Lung (tissue), 12 donors: ENCODE measurements around the gene AOC2. TPM values are rescaled to one million over a fixed set of nuclear protein-coding genes. Genes with fewer than 3 reads are reported as not detected.

Experiments
- ATAC-seq: fragments of 200-7000 bp; cut with Tn5 transposase; one replicate; pipeline ENCODE4 v1.9.1; 2020; ENCODE audit warnings: moderate number of reproducible peaks; ENCODE audit not compliant: insufficient read depth, low FRiP score
- DNase-seq, 3 donors: peaks; one replicate each; pipeline ENCODE4 v3.0.0-alpha.2; 2013 to 2017
- H3K27ac ChIP-seq, 2 donors: one replicate each; pipeline ENCODE4 v1.5.1; 2013; ENCODE audit warnings: mild to moderate bottlenecking in 2 of 2, moderate library complexity in 2 of 2, control low read depth in 1 of 2, inconsistent platforms in 1 of 2, low read depth in 1 of 2, low read length in 1 of 2
- H3K27me3 ChIP-seq, 3 donors: one replicate each; pipeline ENCODE4 v1.5.1; 2013; ENCODE audit warnings: low read length in 2 of 3; ENCODE audit not compliant: control insufficient read depth in 3 of 3, insufficient read depth in 3 of 3
- H3K36me3 ChIP-seq, 4 donors: one replicate each; pipeline ENCODE4 v1.5.1; 2013; ENCODE audit warnings: low read length in 4 of 4, mild to moderate bottlenecking in 1 of 4, moderate library complexity in 1 of 4; ENCODE audit not compliant: control insufficient read depth in 4 of 4, insufficient read depth in 4 of 4
- H3K4me1 ChIP-seq, 5 donors: one replicate each; pipeline ENCODE4 v1.5.1; 2013; ENCODE audit warnings: low read length in 5 of 5, mild to moderate bottlenecking in 2 of 5, moderate library complexity in 1 of 5; ENCODE audit not compliant: control insufficient read depth in 5 of 5, insufficient read depth in 5 of 5
- H3K4me3 ChIP-seq: one replicate; pipeline ENCODE4 v1.5.1; 2013; ENCODE audit warnings: mild to moderate bottlenecking, control low read depth, moderate library complexity
- H3K9ac ChIP-seq, 2 donors: one replicate each; pipeline ENCODE4 v1.5.1; 2013; ENCODE audit warnings: low read length in 2 of 2, control low read depth in 1 of 2; ENCODE audit not compliant: insufficient read depth in 1 of 2
- H3K9me3 ChIP-seq, 4 donors: one replicate each; pipeline ENCODE4 v1.5.1; 2013; ENCODE audit warnings: low read length in 3 of 4, mild to moderate bottlenecking in 1 of 4, moderate library complexity in 1 of 4; ENCODE audit not compliant: control insufficient read depth in 4 of 4, insufficient read depth in 3 of 4
- CTCF ChIP-seq: IDR thresholded peaks from 2 replicates; pipeline ENCODE4 v1.5.1; 2012; ENCODE audit warnings: mild to moderate bottlenecking; ENCODE audit errors: control extremely low read depth, extremely low read depth
- WGBS, 2 donors: extraction: QIAGEN DNeasy Blood & Tissue Kit; methylation state at CpG; one replicate each; pipeline ENCODE4 v1.1.7; 2013; 5-methylcytosine and 5-hydroxymethylcytosine counted together
- polyA plus RNA-seq, 2 donors: library from polyadenylated mRNA; stranded (reverse); fragments of 200-250 nt; gene quantifications; one replicate each; pipeline ENCODE4 v1.2.1, GENCODE V29; 2013
- total RNA-seq, 2 donors: library from RNA; depleted of rRNA in 1 of 2; stranded (reverse); fragments of >200 nt in 1 of 2; gene quantifications; one replicate each; pipeline ENCODE4 v1.2.1, GENCODE V29; 2014 to 2021
- donor health status: control.
- donor health status: control.
- donor health status: Bipolar disorder and iron deficiency.
- donor health status: healthy.
- donor health status: DM: yes; HTN: yes; CAD: no.

AOC2 gene
- total and polyA plus RNA-seq, 4 donors, result 1.5 to 2.4 (median 1.6) TPM

- no peak for DNase-seq
- TF ChIP-seq CTCF, result no peak
- Histone ChIP-seq H3K4me3 (no peak overlapping the region), H3K9ac (no peak overlapping the region), H3K27ac (no peak overlapping the region), H3K9me3 (no peaks in the 10 kb centered on the region), H3K27me3 (no peaks in the 10 kb centered on the region), H3K4me1 (peaks cover 0 to 4% (median 0%) of the 10 kb centered on the region in 5 donors), H3K36me3 (peaks cover 39 to 47% (median 43%) of the 10 kb centered on the region in 4 donors)
- WGBS, 2 donors, result 75 to 78% methylated on average over 11 of the region's 11 CpGs
- ATAC-seq, result no peak
Measured at GRCh38 chr17:42841975-42842685, 2.2 kb upstream of the AOC2 start.

- H3K27ac ChIP-seq, result peak overlapping the region in 1 of 2 donors; percentile 26
- peak; percentile 63 to 87 (median 85) for DNase-seq
- H3K27me3 ChIP-seq, result no peaks in the 10 kb centered on the region
- no peaks in the 10 kb centered on the region for H3K9me3 ChIP-seq
- H3K9ac ChIP-seq, result no peak overlapping the region
- peaks cover 0 to 4% (median 0%) of the 10 kb centered on the region in 5 donors for H3K4me1 ChIP-seq
- WGBS, 2 donors, result 36 to 43% methylated on average over 6 of the region's 6 CpGs
- H3K36me3 ChIP-seq, result peaks cover 30 to 41% (median 36%) of the 10 kb centered on the region in 4 donors
- ATAC-seq, result peak; percentile 81
- peak; percentile 93 for TF ChIP-seq CTCF
- no peak overlapping the region for H3K4me3 ChIP-seq
Measured at GRCh38 chr17:42843358-42843934, 934 bp upstream of the AOC2 start.

- TF ChIP-seq CTCF, result no peak
- Histone ChIP-seq H3K4me3 (no peak overlapping the region), H3K9ac (no peak overlapping the region), H3K27ac (peak overlapping the region in 1 of 2 donors; percentile 67), H3K36me3 (peaks cover 20 to 35% (median 23%) of the 10 kb centered on the region in 4 donors), H3K9me3 (no peaks in the 10 kb centered on the region), H3K27me3 (no peaks in the 10 kb centered on the region), H3K4me1 (peaks cover 5 to 9% (median 8%) of the 10 kb centered on the region in 5 donors)
- ATAC-seq (no peak), DNase-seq (no peak)
- WGBS, 2 donors, result 92 to 93% methylated on average over 24 of the region's 24 CpGs
Measured at GRCh38 chr17:42844761-42845555, 578 bp downstream of the AOC2 start.
